K562 (cell line): ENCODE data around the gene AP1M2. TPM values are rescaled to one million over a fixed set of nuclear protein-coding genes. Genes with fewer than 3 reads are reported as not detected.

ENCODE experiments used
- ATAC-seq: fragments of 200-7000 bp; cut with Tn5 transposase; 3 replicates; pipeline ENCODE4 v1.9.1; 2020; ENCODE audit warnings: moderate library complexity
- BruUV-seq: library from RNA; stranded (reverse); fragments of 400-500 nt; replicated peaks from 2 replicates; lab custom pipeline; 2021; lab: Mats Ljungman, UMichigan
- CTCF ChIA-PET: fragments of 300-600 bp; formaldehyde crosslinking; extraction: SDS; loops from one replicate; lab custom pipeline; 2021; ENCODE audit warnings: low intra/inter-chr PET ratio; lab: Yijun Ruan, JAX
- POLR2A ChIA-PET: fragments of 300-600, 350-650 bp; sonication (Branson Sonifier 250); formaldehyde crosslinking; extraction: SDS; loops from one replicate; lab custom pipeline; 2021; ENCODE audit warnings: antibody characterized with exemption, inconsistent platforms; lab: Yijun Ruan, JAX
- DNase-seq, 4 experiments: peaks; one replicate each; pipeline versions ENCODE4 v3.0.0 to v3.0.0-alpha.2; 2011 to 2018; ENCODE audit warnings: low spot score in 3 of 4, mixed read lengths in 3 of 4; ENCODE audit errors: extremely low read depth in 1 of 4
- FAIRE-seq: peaks from 2 replicates; lab custom pipeline; 2011; peaks lifted over from hg19 to GRCh38; lab: Jason Lieb, UNC
- H2AFZ ChIP-seq: 2 replicates; pipeline ENCODE4 v1.6.0; 2011; ENCODE audit warnings: low read depth, low read length, control low read depth, inconsistent platforms
- H3K27ac ChIP-seq: fragments of 200-600 bp; 3 replicates; pipeline ENCODE4 v1.8.0; 2011; ENCODE audit warnings: low read depth, mild to moderate bottlenecking, control low read depth, inconsistent platforms, low read length, moderate library complexity, mixed read lengths; ENCODE audit errors: extremely low read depth
- H3K27me3 ChIP-seq, 2 experiments: fragments of 300-600 bp in 1 of 2; 2 replicates in 1 of 2; 3 replicates in 1 of 2; pipeline versions ENCODE4 v1.6.0 to v1.8.0; 2011; ENCODE audit warnings: inconsistent platforms in 2 of 2, low read length in 2 of 2, mild to moderate bottlenecking in 1 of 2, mixed read lengths in 1 of 2, moderate library complexity in 1 of 2; ENCODE audit not compliant: control insufficient read depth in 2 of 2, insufficient read depth in 2 of 2
- H3K36me3 ChIP-seq: fragments of 300-600 bp; 3 replicates; pipeline ENCODE4 v1.8.0; 2011; ENCODE audit warnings: mild to moderate bottlenecking, low read length, inconsistent platforms; ENCODE audit not compliant: control insufficient read depth, insufficient read depth
- H3K4me1 ChIP-seq, 2 experiments: fragments of 200-600 bp in 1 of 2; replicated peaks in 1 of 2; 2 replicates in 1 of 2; 3 replicates in 1 of 2; pipeline versions ENCODE4 v1.5.1 to v1.8.0; 2011; ENCODE audit warnings: inconsistent platforms in 2 of 2, low read length in 2 of 2, mild to moderate bottlenecking in 1 of 2, mixed read lengths in 1 of 2, moderate library complexity in 1 of 2; ENCODE audit not compliant: control insufficient read depth in 2 of 2, insufficient read depth in 2 of 2
- H3K4me2 ChIP-seq: 2 replicates; pipeline ENCODE4 v1.6.1; 2011; ENCODE audit warnings: low read length, control low read depth, inconsistent platforms, mixed read lengths; ENCODE audit not compliant: insufficient read depth
- H3K4me3 ChIP-seq: fragments of 200-600 bp; sonication (generic), shearing (Covaris generic); 2 replicates; pipeline ENCODE4 v1.5.1; 2016; ENCODE audit warnings: control low read depth, inconsistent platforms
- H3K79me2 ChIP-seq: fragments of 200-600 bp; 3 replicates; pipeline ENCODE4 v1.8.0; 2011; ENCODE audit warnings: low read length, inconsistent platforms; ENCODE audit not compliant: control insufficient read depth, insufficient read depth
- H3K9ac ChIP-seq, 2 experiments: 2 replicates each; pipeline versions ENCODE4 v1.6.0 to v1.6.1; 2011; ENCODE audit warnings: low read depth in 2 of 2, low read length in 2 of 2, control low read depth in 1 of 2, inconsistent platforms in 1 of 2, mild to moderate bottlenecking in 1 of 2, mixed read lengths in 1 of 2; ENCODE audit not compliant: insufficient read depth in 1 of 2
- H3K9me1 ChIP-seq: one replicate; pipeline ENCODE4 v1.6.0; 2011; ENCODE audit warnings: inconsistent platforms, mild to moderate bottlenecking, low read length, moderate library complexity; ENCODE audit not compliant: control insufficient read depth, insufficient read depth
- H3K9me3 ChIP-seq: replicated peaks from 2 replicates; pipeline ENCODE4 v1.5.1; 2011; ENCODE audit warnings: low read depth, low read length, inconsistent platforms; ENCODE audit not compliant: control insufficient read depth, insufficient read depth
- H4K20me1 ChIP-seq: replicated peaks from 2 replicates; pipeline ENCODE4 v1.6.1; 2011; ENCODE audit warnings: low read length, inconsistent platforms, mixed read lengths; ENCODE audit not compliant: control insufficient read depth, insufficient read depth
- BCOR ChIP-seq: fragments of 450-650 bp; IDR thresholded peaks from 2 replicates; pipeline ENCODE4 v1.6.1; 2016
- CBX1 ChIP-seq: sonication (generic); IDR thresholded peaks from 2 replicates; pipeline ENCODE4 v1.6.1; 2016; ENCODE audit warnings: antibody characterized with exemption, low read depth, mild to moderate bottlenecking
- CBX3 ChIP-seq, 2 experiments: IDR thresholded peaks; 1 replicate in 1 of 2; 2 replicates in 1 of 2; pipeline ENCODE4 v1.6.1; 2012; ENCODE audit warnings: inconsistent platforms in 2 of 2, low read length in 2 of 2, borderline replicate concordance in 1 of 2, control low read depth in 1 of 2
- FOXA3 ChIP-seq, 2 experiments: fragments of 450-650 bp in 1 of 2; sonication (generic) in 1 of 2; formaldehyde crosslinking; IDR thresholded peaks in 1 of 2; conservative IDR thresholded peaks in 1 of 2; 2 replicates each; pipeline versions ENCODE4 v1.4.0 to v1.8.0; 2020 to 2022; ENCODE audit warnings: mild to moderate bottlenecking in 2 of 2, missing genetic modification reagents in 1 of 2
- HMG20A ChIP-seq: fragments of 450-650 bp; formaldehyde crosslinking; conservative IDR thresholded peaks from 2 replicates; pipeline ENCODE4 v1.4.0; 2020; ENCODE audit warnings: mild to moderate bottlenecking, mixed read lengths
- KDM1A ChIP-seq, 2 experiments: fragments of 450-650 bp; IDR thresholded peaks; 2 replicates each; pipeline ENCODE4 v1.6.1; 2016; ENCODE audit warnings: mild to moderate bottlenecking in 2 of 2
- LCOR ChIP-seq: sonication (generic); formaldehyde crosslinking; IDR thresholded peaks from 2 replicates; pipeline ENCODE4 v1.8.0; 2022; ENCODE audit warnings: mild to moderate bottlenecking, missing genetic modification reagents
- NR1H2 ChIP-seq: sonication (generic); formaldehyde crosslinking; IDR thresholded peaks from 2 replicates; pipeline ENCODE4 v1.4.0; 2020; ENCODE audit warnings: mild to moderate bottlenecking, missing genetic modification reagents
- PRDM10 ChIP-seq: fragments of 450-650 bp; IDR thresholded peaks from 2 replicates; pipeline ENCODE4 v1.6.1; 2018; ENCODE audit not compliant: partially characterized antibody
- RAD51 ChIP-seq: fragments of 450-650 bp; IDR thresholded peaks from 2 replicates; pipeline ENCODE4 v1.7.1; 2016; ENCODE audit warnings: low read depth, mild to moderate bottlenecking, borderline replicate concordance
- RBM17 ChIP-seq: fragments of 200-400 bp; formaldehyde crosslinking; IDR thresholded peaks from 2 replicates; pipeline ENCODE4 v1.6.1; 2017; ENCODE audit warnings: low read depth, mild to moderate bottlenecking, low read length, borderline replicate concordance
- RBM25 ChIP-seq: fragments of 200-400 bp; formaldehyde crosslinking; IDR thresholded peaks from 2 replicates; pipeline ENCODE4 v1.6.1; 2018; ENCODE audit warnings: low read length, low read depth, moderate library complexity; ENCODE audit not compliant: severe bottlenecking
- RUNX1 ChIP-seq: sonication (generic); IDR thresholded peaks from 2 replicates; pipeline ENCODE4 v1.6.1; 2016; ENCODE audit warnings: antibody characterized with exemption, low read depth
- SMARCA5 ChIP-seq: fragments of 450-650 bp; IDR thresholded peaks from 2 replicates; pipeline ENCODE4 v1.6.1; 2016
- SNAPC5 ChIP-seq: fragments of 250-450 bp; sonication (Bioruptor Pico); IDR thresholded peaks from 2 replicates; pipeline ENCODE4 v1.8.0; 2021; ENCODE audit warnings: moderate library complexity, mild to moderate bottlenecking, inconsistent platforms
- SRSF9 ChIP-seq: fragments of 200-400 bp; formaldehyde crosslinking; IDR thresholded peaks from 2 replicates; pipeline ENCODE4 v1.6.1; 2017; ENCODE audit warnings: low read depth, low read length, borderline replicate concordance
- TCF7 ChIP-seq: sonication (generic); IDR thresholded peaks from 2 replicates; pipeline ENCODE4 v1.6.1; 2016; ENCODE audit warnings: antibody characterized with exemption, borderline replicate concordance
- ZBTB8A ChIP-seq: fragments of 450-650 bp; IDR thresholded peaks from 2 replicates; pipeline ENCODE4 v1.6.1; 2018; ENCODE audit warnings: mild to moderate bottlenecking, moderate library complexity; ENCODE audit not compliant: partially characterized antibody
- ZNF212 ChIP-seq: fragments of 450-650 bp; formaldehyde crosslinking; IDR thresholded peaks from 2 replicates; pipeline ENCODE4 v1.4.0; 2020; ENCODE audit warnings: mild to moderate bottlenecking
- ZNF696 ChIP-seq: fragments of 250-450 bp; sonication (Bioruptor Pico); conservative IDR thresholded peaks from 2 replicates; pipeline ENCODE4 v1.4.0; 2020; ENCODE audit warnings: mild to moderate bottlenecking, moderate library complexity
- ZSCAN29 ChIP-seq: fragments of 450-650 bp; IDR thresholded peaks from 2 replicates; pipeline ENCODE4 v1.6.1; 2017
- WGBS: fragments of 100-300 bp; shearing (Covaris generic); methylation state at CpG from one replicate; pipeline ENCODE4 v1.1.6; 2016; ENCODE audit warnings: low coverage, mixed read lengths; ENCODE audit not compliant: insufficient coverage; ENCODE audit errors: missing lambda C conversion rate; 5-methylcytosine and 5-hydroxymethylcytosine counted together
- in situ Hi-C: fragments of 300-500 bp; cut with MboI; formaldehyde crosslinking; loops from 4 replicates; pipeline ENCODE4 v1.15.0; 2018; ENCODE audit warnings: inconsistent platforms, mixed read lengths
- intact Hi-C: fragments of 100-400 bp; cut with micrococcal nuclease; formaldehyde crosslinking; loops from 2 replicates; pipeline ENCODE4 v1.14.2; 2022
- polyA plus RNA-seq, 8 experiments: library from polyadenylated mRNA; depleted of rRNA in 4 of 8; stranded (reverse) in 5 of 8; unstranded in 3 of 8; fragments of >200 nt; fragmentation: Nextera tagmentation in 2 of 8; fragmentation: Illumina TruSeq in 1 of 8; extraction: Ambion mirVana in 2 of 8; extraction: Trizol in 1 of 8; gene quantifications; 2 replicates each; pipeline versions ENCODE4 v1.2.1 to v1.2.3, GENCODE V29; 2011 to 2014; ENCODE audit warnings: inconsistent platforms in 1 of 8, missing spikeins in 1 of 8
- total RNA-seq, 7 experiments: library from RNA; depleted of rRNA in 6 of 7; stranded (reverse); fragments of >200 nt in 6 of 7; fragmentation: Illumina TruSeq in 2 of 7; extraction: Trizol in 2 of 7; gene quantifications; 2 replicates each; pipeline versions ENCODE4 v1.2.1 to v1.2.3, GENCODE V29; 2011 to 2021; ENCODE audit warnings: low replicate concordance in 1 of 7

The AP1M2 gene
- total and polyA plus RNA-seq, 9 of the 15 experiments (the other 6 are each of a cell fraction or from before 2014, with no cell fraction given) = 0.33 to 1.4 (median 0.89) TPM; not detected in 1

GRCh38 chr19:10575011-10575716 is 11.9 kb downstream of the AP1M2 start:
- 52% methylated on average over 6 of the region's 6 CpGs for WGBS
- Histone ChIP-seq H3K27ac (no peak overlapping the region), H3K4me2 (no peak overlapping the region), H3K36me3 (no peaks in the 10 kb centered on the region), H4K20me1 (no peaks in the 10 kb centered on the region), H3K9me1 (no peaks in the 10 kb centered on the region), H3K9ac (no peak overlapping the region), H3K9me3 (no peaks in the 10 kb centered on the region), H3K79me2 (no peaks in the 10 kb centered on the region), H2AFZ (no peak overlapping the region), H3K27me3 (no peaks in the 10 kb centered on the region), H3K4me3 (no peak overlapping the region), H3K4me1 (peaks cover 6 to 16% of the 10 kb centered on the region in 2 experiments; a peak in 4 of 5 replicates)
- in situ Hi-C loops (no loop called here), intact Hi-C loops (no loop called here)
- POLR2A ChIA-PET = interaction anchor here (0.6 to 0.7 kb wide), 2 partner anchors 52 to 663 kb away, joined by 3 read pairs; no protein-coding TSS in a partner anchor
- FAIRE-seq (no peak), DNase-seq (no peak), ATAC-seq (no peak)
- no TSS peak for BruUV-seq
- CTCF ChIA-PET = interaction anchor here (0.6 kb wide), 1 partner anchor 124 kb away, joined by 3 read pairs; no protein-coding TSS in a partner anchor
- TF ChIP-seq KDM1A (IDR thresholded peaks at IDR 0.05) = peak; percentile 82 to 91
- no peak for TF ChIP-seq ZNF212 (CRISPR knock-in tag)
- peak; percentile 98 for TF ChIP-seq RBM25
- TF ChIP-seq TCF7 = no peak
- TF ChIP-seq PRDM10 = peak; percentile 89
- no peak for TF ChIP-seq ZSCAN29
- no peak for TF ChIP-seq RBM17
- no peak for TF ChIP-seq SRSF9
- no peak for TF ChIP-seq FOXA3 (CRISPR knock-in tag; conservative IDR thresholded peaks at IDR 0.05 in 1 of 2, IDR thresholded peaks at IDR 0.05 in 1 of 2)
- no peak for TF ChIP-seq LCOR (CRISPR knock-in tag)
- no peak for TF ChIP-seq NR1H2 (CRISPR knock-in tag)
- peak; percentile 98 for TF ChIP-seq BCOR
- peak; percentile 61; the same call in 1 of the 2 replicates for TF ChIP-seq CBX1
- no peak for TF ChIP-seq ZNF696
- TF ChIP-seq HMG20A = no peak
- TF ChIP-seq ZBTB8A = no peak
- TF ChIP-seq RUNX1 = no peak
- TF ChIP-seq SNAPC5 (CRISPR knock-in tag) = no peak
- peak in 1 of 2 experiments; percentile 40; a peak in 2 of 3 replicates for TF ChIP-seq CBX3 (IDR thresholded peaks at IDR 0.05; ENCODE audit: borderline replicate concordance in 1 of 2, low read length in 2 of 2)
- peak; percentile 96 for TF ChIP-seq SMARCA5
- no peak for TF ChIP-seq RAD51
